ENCODE results near the gene NOX4. TPM values are rescaled to one million over a fixed set of nuclear protein-coding genes. Genes with fewer than 3 reads are reported as not detected.

NOX4 gene
- total RNA-seq, result 9.8 TPM

GRCh38 chr11:89490981-89491690 lies at the start of gene NOX4:
TSS of gene NOX4 (minus strand) at chr11:89491375. CDS start at chr11:89491246, 129 bp downstream.
- Histone ChIP-seq H3K36me3 (no peaks in the 10 kb centered on the region), H3K4me1 (peaks cover 6% of the 10 kb centered on the region), H3K27ac (peak within 1 kb of the TSS; percentile 46), H3K4me3 (peak within 1 kb of the TSS; percentile 47 to 51), H3K9me3 (no peaks in the 10 kb centered on the region), H3K27me3 (no peaks in the 10 kb centered on the region)
- intact Hi-C loops (cut with DNase I), result no loop called here
- DNase-seq (ENCODE audit: extremely low spot score in 2 of 2), result no peak
- no peak for TF ChIP-seq POLR2A (IDR thresholded peaks at IDR 0.05)
- TF ChIP-seq POLR2AphosphoS5 (IDR thresholded peaks at IDR 0.05; ENCODE audit: insufficient read depth in 1 of 2, low read depth in 1 of 2), result no peak
- TF ChIP-seq CTCF (IDR thresholded peaks at IDR 0.05), result no peak

- H3K27ac ChIP-seq, result no peak overlapping the region
Observed at GRCh38 chr11:89540826-89541225, 49.7 kb upstream of the NOX4 start.

GRCh38 chr11:89537936-89538335 lies 46.8 kb upstream of the NOX4 start:
- intact Hi-C loops (cut with DNase I), result no loop called here
- H3K36me3 ChIP-seq, result no peaks in the 10 kb centered on the region
- TF ChIP-seq CTCF (IDR thresholded peaks at IDR 0.05) (no peak), POLR2AphosphoS5 (IDR thresholded peaks at IDR 0.05; ENCODE audit: insufficient read depth in 1 of 2, low read depth in 1 of 2) (no peak), POLR2A (IDR thresholded peaks at IDR 0.05) (no peak)
- no peaks in the 10 kb centered on the region for H3K4me1 ChIP-seq
- H3K4me3 ChIP-seq, result no peak overlapping the region
- H3K27me3 ChIP-seq, result no peaks in the 10 kb centered on the region
- H3K27ac ChIP-seq, result no peak overlapping the region
- DNase-seq (ENCODE audit: extremely low spot score in 2 of 2), result no peak
- H3K9me3 ChIP-seq, result no peaks in the 10 kb centered on the region

More at GRCh38 chr11:89540826-89541225, 49.7 kb upstream of the NOX4 start:
- DNase-seq (ENCODE audit: extremely low spot score in 2 of 2), result no peak
- Histone ChIP-seq H3K4me1 (no peaks in the 10 kb centered on the region), H3K36me3 (no peaks in the 10 kb centered on the region), H3K9me3 (no peaks in the 10 kb centered on the region), H3K27me3 (no peaks in the 10 kb centered on the region), H3K4me3 (no peak overlapping the region)
- intact Hi-C loops (cut with DNase I), result no loop called here
- no peak for TF ChIP-seq POLR2A (IDR thresholded peaks at IDR 0.05)
- TF ChIP-seq CTCF (IDR thresholded peaks at IDR 0.05), result no peak
- no peak for TF ChIP-seq POLR2AphosphoS5 (IDR thresholded peaks at IDR 0.05; ENCODE audit: insufficient read depth in 1 of 2, low read depth in 1 of 2)

- DNase-seq (ENCODE audit: extremely low spot score in 2 of 2), result no peak
- no peaks in the 10 kb centered on the region for H3K9me3 ChIP-seq
- no peak for TF ChIP-seq POLR2A (IDR thresholded peaks at IDR 0.05)
- no peak for TF ChIP-seq POLR2AphosphoS5 (IDR thresholded peaks at IDR 0.05; ENCODE audit: insufficient read depth in 1 of 2, low read depth in 1 of 2)
- no peak for TF ChIP-seq CTCF (IDR thresholded peaks at IDR 0.05)
- no peak overlapping the region for H3K4me3 ChIP-seq
- H3K4me1 ChIP-seq, result no peaks in the 10 kb centered on the region
- no peak overlapping the region for H3K27ac ChIP-seq
- intact Hi-C loops (cut with DNase I), result no loop called here
- no peaks in the 10 kb centered on the region for H3K36me3 ChIP-seq
- H3K27me3 ChIP-seq, result no peaks in the 10 kb centered on the region
Observed at GRCh38 chr11:89536926-89537325, 45.8 kb upstream of the NOX4 start.

- Histone ChIP-seq H3K4me1 (no peaks in the 10 kb centered on the region), H3K36me3 (no peaks in the 10 kb centered on the region), H3K27ac (no peak overlapping the region), H3K4me3 (no peak overlapping the region), H3K9me3 (no peaks in the 10 kb centered on the region), H3K27me3 (no peaks in the 10 kb centered on the region)
- DNase-seq (ENCODE audit: extremely low spot score in 2 of 2), result no peak
- intact Hi-C loops (cut with DNase I), result no loop called here
- TF ChIP-seq POLR2A (IDR thresholded peaks at IDR 0.05) (no peak), POLR2AphosphoS5 (IDR thresholded peaks at IDR 0.05; ENCODE audit: insufficient read depth in 1 of 2, low read depth in 1 of 2) (no peak), CTCF (IDR thresholded peaks at IDR 0.05) (no peak)
Observed at GRCh38 chr11:89535221-89535620, 44.0 kb upstream of the NOX4 start.

All from vagina (tissue), 2 donors.